Suprapubic skin (tissue), 4 donors: ENCODE measurements around the gene BHLHE41.

Experiments used
- POLR2A ChIP-seq, 2 donors: fragments of 450-650 bp; IDR thresholded peaks; one replicate each; pipeline ENCODE4 v1.6.1; 2017; ENCODE audit warnings: antibody characterized with exemption in 2 of 2, mild to moderate bottlenecking in 2 of 2, moderate library complexity in 2 of 2
- POLR2AphosphoS5 ChIP-seq, 3 donors: sonication (generic); formaldehyde crosslinking; IDR thresholded peaks; one replicate each; pipeline ENCODE4 v1.6.1; 2017; ENCODE audit warnings: antibody characterized with exemption in 3 of 3
- TF ChIP-seq, protein P1 (sequence below), 2 donors: fragments of 200-600 bp in 1 of 2; fragments of 450-650 bp in 1 of 2; sonication (generic) in 1 of 2; IDR thresholded peaks; one replicate each; pipeline ENCODE4 v1.5.1; 2016 to 2019; ENCODE audit warnings: antibody characterized with exemption in 2 of 2, mild to moderate bottlenecking in 1 of 2, moderate library complexity in 1 of 2

DNA sequence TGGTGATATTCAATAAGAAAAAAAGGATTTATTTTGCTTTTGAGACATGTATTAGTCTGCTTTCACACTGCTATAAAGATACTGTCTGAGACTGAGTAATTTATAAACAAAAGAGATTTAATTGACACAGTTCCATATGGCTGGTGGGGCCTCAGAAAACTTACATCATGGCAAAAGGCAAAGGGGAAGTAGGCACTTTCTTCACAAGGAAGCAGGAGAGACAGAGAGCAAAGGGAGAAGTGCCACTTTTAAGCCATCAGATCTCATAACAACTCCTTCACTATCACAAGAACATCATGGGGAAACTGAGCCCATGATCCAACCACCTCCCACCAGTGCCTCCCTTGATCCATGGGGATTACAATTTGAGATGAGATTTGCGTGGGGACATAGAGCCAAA, 43.9 kb downstream of the BHLHE41 start:
- TF ChIP-seq, protein P1, sequence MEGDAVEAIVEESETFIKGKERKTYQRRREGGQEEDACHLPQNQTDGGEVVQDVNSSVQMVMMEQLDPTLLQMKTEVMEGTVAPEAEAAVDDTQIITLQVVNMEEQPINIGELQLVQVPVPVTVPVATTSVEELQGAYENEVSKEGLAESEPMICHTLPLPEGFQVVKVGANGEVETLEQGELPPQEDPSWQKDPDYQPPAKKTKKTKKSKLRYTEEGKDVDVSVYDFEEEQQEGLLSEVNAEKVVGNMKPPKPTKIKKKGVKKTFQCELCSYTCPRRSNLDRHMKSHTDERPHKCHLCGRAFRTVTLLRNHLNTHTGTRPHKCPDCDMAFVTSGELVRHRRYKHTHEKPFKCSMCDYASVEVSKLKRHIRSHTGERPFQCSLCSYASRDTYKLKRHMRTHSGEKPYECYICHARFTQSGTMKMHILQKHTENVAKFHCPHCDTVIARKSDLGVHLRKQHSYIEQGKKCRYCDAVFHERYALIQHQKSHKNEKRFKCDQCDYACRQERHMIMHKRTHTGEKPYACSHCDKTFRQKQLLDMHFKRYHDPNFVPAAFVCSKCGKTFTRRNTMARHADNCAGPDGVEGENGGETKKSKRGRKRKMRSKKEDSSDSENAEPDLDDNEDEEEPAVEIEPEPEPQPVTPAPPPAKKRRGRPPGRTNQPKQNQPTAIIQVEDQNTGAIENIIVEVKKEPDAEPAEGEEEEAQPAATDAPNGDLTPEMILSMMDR (IDR thresholded peaks at IDR 0.05) = no peak
- TF ChIP-seq POLR2A (IDR thresholded peaks at IDR 0.05) = no peak
- no peak for TF ChIP-seq POLR2AphosphoS5 (IDR thresholded peaks at IDR 0.05)
